ENCODE measurements around the gene HLA-DPB1. TPM values are rescaled to one million over a fixed set of nuclear protein-coding genes. Genes with fewer than 3 reads are reported as not detected.

Gene HLA-DPB1
- total and polyA plus RNA-seq, 2 of the 4 experiments (the other 2 are of a cell fraction), result 7.7 to 10.7 TPM

DNA sequence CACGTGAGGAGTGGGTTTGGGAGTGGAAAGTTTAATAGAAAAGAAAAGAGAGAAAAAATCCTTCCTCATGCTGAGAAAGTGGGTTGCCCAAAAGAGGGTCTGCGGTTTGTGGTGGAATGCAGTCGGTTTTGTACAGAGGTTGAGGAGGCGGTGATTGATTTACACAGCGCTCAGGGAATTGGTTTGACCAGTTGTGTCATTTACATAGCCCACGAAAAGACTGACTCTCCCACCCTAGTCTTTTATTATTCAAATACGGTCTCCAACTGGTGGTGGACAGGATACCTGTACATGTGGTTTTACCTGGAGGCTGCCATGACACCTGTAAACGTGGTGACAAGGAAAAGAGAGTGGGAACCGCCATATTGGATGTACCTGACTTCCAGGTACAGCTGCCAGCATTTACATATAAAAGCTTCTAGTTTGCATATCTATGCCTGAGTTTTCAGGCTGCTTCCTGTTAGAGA, 42.1 kb downstream of the HLA-DPB1 start:
- no CpG with 5 or more reads among the region's 9 CpGs for WGBS, 2 experiments (ENCODE audit: extremely low coverage in 2 of 2, insufficient read length in 1 of 2)
- Histone ChIP-seq H2BK15ac (ENCODE audit: low read depth, low read length) (no peak overlapping the region), H3K9me3 (ENCODE audit: control insufficient read depth, insufficient read depth, low read length) (no peaks in the 10 kb centered on the region), H4K20me1 (ENCODE audit: insufficient read depth, low read length) (no peaks in the 10 kb centered on the region), H3K56ac (ENCODE audit: extremely low read depth, insufficient read depth, low read length) (no peak overlapping the region), H3K36me3 (ENCODE audit: control insufficient read depth, insufficient read depth, low read length) (no peaks in the 10 kb centered on the region), H3K14ac (replicated peaks; ENCODE audit: low read depth, low read length) (no peak overlapping the region), H3K9ac (ENCODE audit: low read depth, low read length) (no peak overlapping the region), H2AFZ (replicated peaks; ENCODE audit: low read length, poor library complexity) (no peak overlapping the region), H2AK5ac (ENCODE audit: low read depth, low read length) (no peak overlapping the region), H3K9me1 (ENCODE audit: insufficient read depth, low read length) (no peaks in the 10 kb centered on the region), H3K4me1 (ENCODE audit: control insufficient read depth, insufficient read depth, low read length) (no peaks in the 10 kb centered on the region; the same call in 1 of the 2 replicates), H2BK5ac (ENCODE audit: low read depth, low read length, poor library complexity, severe bottlenecking) (no peak overlapping the region), H3K4me3 (ENCODE audit: insufficient read depth, low read depth, low read length) (no peak overlapping the region), H3K4me2 (ENCODE audit: low read depth, low read length) (no peak overlapping the region), H2BK120ac (ENCODE audit: low read depth, low read length) (no peak overlapping the region), H2BK20ac (ENCODE audit: low read depth, low read length) (no peak overlapping the region), H4K8ac (ENCODE audit: low read depth in 2 of 2, low read length in 2 of 2) (no peak overlapping the region), H3K18ac (ENCODE audit: low read depth, low read length) (no peak overlapping the region), H3K27ac (ENCODE audit: insufficient read depth, low read length) (no peak overlapping the region), H3K79me1 (ENCODE audit: low read depth in 1 of 2, low read length in 2 of 2) (no peaks in the 10 kb centered on the region), H4K91ac (ENCODE audit: insufficient read depth, low read depth, low read length) (no peak overlapping the region), H3K23ac (ENCODE audit: low read depth, low read length) (no peak overlapping the region), H2AK9ac (replicated peaks; ENCODE audit: low read depth, low read length, poor library complexity) (no peak overlapping the region), H3K4ac (ENCODE audit: low read depth, low read length) (no peak overlapping the region), H3K27me3 (ENCODE audit: control insufficient read depth, insufficient read depth, low read length) (peaks cover 52% of the 10 kb centered on the region), H4K5ac (ENCODE audit: low read depth, low read length) (no peak overlapping the region)
- dilution Hi-C loops (cut with HindIII; ENCODE audit: low sequenced_read_pairs, unreplicated experiment), result no loop called here
- BruUV-seq (replicated peaks), result no TSS peak
- intact Hi-C loops (cut with micrococcal nuclease), result loop anchor here (1.0 kb wide), 2 partner anchors 54 to 130 kb away; no protein-coding TSS in a partner anchor
- ChIA-PET POLR2A (ENCODE audit: unreplicated experiment) (no interaction called here), CTCF (interaction anchor here (1.6 kb wide), 1 partner anchor 36 kb away, joined by 3 read pairs; no protein-coding TSS in a partner anchor)
- in situ Hi-C loops (cut with MboI; ENCODE audit: low sequenced_read_pairs), result no loop called here
- no peak for DNase-seq
- TF ChIP-seq MAFK (IDR thresholded peaks at IDR 0.05; ENCODE audit: low read depth, low read length) (no peak), MXI1 (IDR thresholded peaks at IDR 0.05; ENCODE audit: borderline replicate concordance, low read depth, low read length) (no peak), CHD1 (IDR thresholded peaks at IDR 0.05; ENCODE audit: low read depth, low read length) (no peak), MAZ (IDR thresholded peaks at IDR 0.05; ENCODE audit: borderline replicate concordance, low read depth, low read length) (no peak), RCOR1 (IDR thresholded peaks at IDR 0.05; ENCODE audit: insufficient replicate concordance, low read length) (no peak)
- no peak for ATAC-seq (ENCODE audit: low read depth)

All from IMR-90 (cell line).